ENCODE results near the gene IL17REL.

GRCh38 chr22:49960159-49961004, 52.2 kb downstream of the IL17REL start, which contains the start of gene PIM3:
- TF ChIP-seq CTCF (IDR thresholded peaks at IDR 0.05) = peak in 1 of 7 experiments; percentile 1
- TF ChIP-seq POLR2A (IDR thresholded peaks at IDR 0.05) = peak; percentile 97 to 98 (median 97)

Measured in body of pancreas (tissue), 4 donors.